Amygdala (tissue), 56 donors: Measurements from ENCODE around the gene ASPSCR1.

ENCODE experiments used
- DNase-seq, 56 donors: peaks; one replicate each; lab custom pipeline; 2025; lab: John Stamatoyannopoulos, UW

Gene ASPSCR1

GRCh38 chr17:82049521-82049971 lies 72.1 kb downstream of the ASPSCR1 start:
- DNase-seq, result no peak

DNA sequence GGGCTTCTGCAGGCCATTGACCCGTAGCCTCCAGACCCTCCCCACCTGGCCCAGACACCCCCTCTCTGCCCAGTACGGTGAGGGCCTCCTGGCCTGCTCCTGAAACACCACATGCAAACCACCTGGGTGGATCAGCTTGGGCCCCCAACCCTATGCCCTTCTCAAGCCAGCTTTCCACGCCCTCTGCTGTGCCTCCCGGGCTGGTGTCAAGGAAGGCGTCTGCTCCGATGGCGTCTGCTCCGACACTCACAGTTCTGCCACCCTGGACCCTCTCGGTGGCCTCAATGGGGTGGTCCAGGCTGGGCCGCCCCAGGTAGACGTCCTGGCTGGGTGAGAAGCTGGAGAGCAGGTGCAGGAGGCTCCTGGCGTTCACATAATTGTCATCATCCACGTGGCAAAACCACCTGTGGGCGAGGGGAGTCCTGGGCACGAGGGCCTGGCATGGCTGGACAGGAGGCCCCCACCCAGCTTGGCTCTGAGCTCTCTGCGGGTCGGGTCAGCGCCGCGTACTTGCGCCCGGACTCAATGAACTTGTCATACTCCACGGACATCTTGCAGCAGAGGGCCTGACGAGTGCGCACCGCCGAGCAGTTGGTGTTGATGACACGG lies 72.8 kb downstream of the ASPSCR1 start:
- no peak for DNase-seq

GRCh38 chr17:82050761-82051641 lies 73.6 kb downstream of the ASPSCR1 start:
- no peak for DNase-seq

DNA sequence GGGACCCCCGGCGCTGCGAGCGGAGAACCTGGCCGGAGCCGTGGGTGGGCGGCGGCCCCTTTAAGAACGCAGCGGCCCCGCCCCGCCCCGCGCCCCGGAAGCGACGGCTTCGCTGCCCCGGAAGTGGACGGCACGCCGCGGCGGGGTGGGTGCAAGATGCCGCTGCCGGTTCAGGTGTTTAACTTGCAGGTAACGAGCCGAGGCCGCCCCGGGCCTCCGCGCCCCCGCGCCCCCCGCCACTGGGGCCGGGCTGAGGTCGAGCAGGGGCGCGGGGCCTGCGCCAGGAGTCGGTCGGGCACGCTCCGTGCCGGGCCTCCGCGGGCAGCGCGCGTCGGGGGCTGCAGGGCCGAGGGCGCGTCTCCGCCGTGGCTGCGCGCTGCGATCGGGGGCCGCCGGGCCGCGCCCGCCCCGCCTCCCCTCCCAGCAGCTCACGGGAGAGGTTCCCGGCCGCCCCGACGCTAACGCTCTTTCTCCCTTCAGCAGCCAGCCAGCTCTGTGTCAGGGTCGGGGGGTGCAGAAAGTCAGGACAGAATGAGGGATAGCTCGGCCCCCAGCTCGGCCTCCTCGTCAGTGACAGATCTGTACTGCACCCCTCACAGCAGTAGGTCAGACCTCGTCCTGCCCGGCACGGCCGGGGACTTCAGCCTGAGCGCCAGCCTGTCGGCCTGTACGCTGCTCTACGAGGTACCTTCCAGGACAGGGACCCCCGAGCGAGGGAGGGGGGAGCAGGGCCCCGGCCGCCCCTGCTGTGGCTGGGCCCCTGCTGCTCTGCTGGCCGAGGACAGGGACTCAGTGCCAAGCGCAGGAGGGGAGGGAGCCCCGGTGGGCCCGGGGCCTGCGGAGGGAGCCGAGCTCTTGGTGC lies 74.6 kb downstream of the ASPSCR1 start, which contains the start of the genes GPS1 and RFNG:
TSS of gene GPS1 (plus strand) at position 123 of the 862 bp plus-strand sequence. CDS start at position 157, 34 bp downstream.
TSS of gene RFNG (minus strand) at position 36 of the 862 bp plus-strand sequence. CDS start 45 bp downstream, outside the sequence.
- peak in 50 of 56 donors; percentile 8 to 83 (median 52) for DNase-seq

- no peak for DNase-seq
Observed at GRCh38 chr17:82052638-82053059, 75.2 kb downstream of the ASPSCR1 start.

GRCh38 chr17:82053130-82053529 lies 75.7 kb downstream of the ASPSCR1 start:
- DNase-seq, result no peak

DNA sequence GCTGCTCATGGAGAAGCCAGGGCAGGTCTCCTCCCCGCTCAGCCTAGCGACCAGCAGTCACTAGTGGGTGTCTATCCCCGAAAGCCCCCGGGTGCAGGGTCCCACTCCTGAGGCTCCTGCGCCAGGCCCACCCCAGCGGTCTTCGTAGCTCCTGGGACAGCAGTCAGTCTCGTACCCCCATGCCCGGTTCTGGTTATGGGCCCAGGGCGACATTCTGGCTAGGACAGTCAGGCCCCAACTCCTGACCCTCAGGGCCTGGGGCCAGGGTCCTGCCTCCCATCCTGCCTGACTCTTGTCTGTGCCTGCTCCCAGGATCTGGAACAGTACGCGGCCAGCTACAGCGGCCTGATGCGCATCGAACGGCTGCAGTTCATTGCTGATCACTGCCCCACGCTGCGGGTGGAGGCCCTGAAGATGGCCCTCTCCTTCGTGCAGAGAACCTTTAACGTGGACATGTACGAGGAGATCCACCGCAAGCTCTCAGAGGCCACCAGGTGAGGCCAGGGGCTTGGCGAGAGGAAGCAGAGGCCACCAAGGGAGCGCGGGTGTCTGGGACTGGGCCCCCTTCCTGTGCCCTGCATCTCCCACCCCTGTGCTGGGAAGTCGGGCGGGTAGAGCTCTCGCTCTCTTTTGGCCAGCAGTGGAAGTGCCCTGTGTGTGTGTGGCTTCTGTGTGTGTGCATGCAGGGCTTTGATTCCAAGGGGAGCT lies 76.3 kb downstream of the ASPSCR1 start:
- no peak for DNase-seq

DNA sequence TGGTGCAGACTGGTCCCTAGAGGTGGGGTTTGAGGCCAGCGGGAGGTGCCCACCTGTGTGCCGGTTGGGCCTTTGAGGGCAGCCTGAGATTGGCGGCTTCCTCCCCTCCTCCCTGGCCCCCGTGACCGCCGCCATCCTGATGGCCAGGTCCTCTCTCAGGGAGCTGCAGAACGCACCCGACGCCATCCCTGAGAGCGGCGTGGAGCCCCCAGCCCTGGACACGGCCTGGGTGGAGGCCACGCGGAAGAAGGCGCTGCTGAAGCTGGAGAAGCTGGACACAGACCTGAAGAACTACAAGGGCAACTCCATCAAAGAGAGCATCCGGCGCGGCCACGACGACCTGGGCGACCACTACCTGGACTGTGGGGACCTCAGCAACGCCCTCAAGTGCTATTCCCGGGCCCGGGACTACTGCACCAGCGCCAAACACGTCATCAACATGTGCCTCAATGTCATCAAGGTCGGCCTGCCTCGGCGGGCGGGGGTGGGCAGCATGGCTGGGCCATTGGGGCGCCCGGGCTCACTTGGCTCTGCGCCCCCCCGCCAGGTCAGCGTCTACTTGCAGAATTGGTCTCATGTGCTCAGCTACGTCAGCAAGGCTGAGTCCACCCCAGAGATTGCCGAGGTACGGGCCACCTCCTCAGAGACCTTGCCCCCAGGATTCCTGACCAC lies 77.1 kb downstream of the ASPSCR1 start:
- no peak for DNase-seq

DNA sequence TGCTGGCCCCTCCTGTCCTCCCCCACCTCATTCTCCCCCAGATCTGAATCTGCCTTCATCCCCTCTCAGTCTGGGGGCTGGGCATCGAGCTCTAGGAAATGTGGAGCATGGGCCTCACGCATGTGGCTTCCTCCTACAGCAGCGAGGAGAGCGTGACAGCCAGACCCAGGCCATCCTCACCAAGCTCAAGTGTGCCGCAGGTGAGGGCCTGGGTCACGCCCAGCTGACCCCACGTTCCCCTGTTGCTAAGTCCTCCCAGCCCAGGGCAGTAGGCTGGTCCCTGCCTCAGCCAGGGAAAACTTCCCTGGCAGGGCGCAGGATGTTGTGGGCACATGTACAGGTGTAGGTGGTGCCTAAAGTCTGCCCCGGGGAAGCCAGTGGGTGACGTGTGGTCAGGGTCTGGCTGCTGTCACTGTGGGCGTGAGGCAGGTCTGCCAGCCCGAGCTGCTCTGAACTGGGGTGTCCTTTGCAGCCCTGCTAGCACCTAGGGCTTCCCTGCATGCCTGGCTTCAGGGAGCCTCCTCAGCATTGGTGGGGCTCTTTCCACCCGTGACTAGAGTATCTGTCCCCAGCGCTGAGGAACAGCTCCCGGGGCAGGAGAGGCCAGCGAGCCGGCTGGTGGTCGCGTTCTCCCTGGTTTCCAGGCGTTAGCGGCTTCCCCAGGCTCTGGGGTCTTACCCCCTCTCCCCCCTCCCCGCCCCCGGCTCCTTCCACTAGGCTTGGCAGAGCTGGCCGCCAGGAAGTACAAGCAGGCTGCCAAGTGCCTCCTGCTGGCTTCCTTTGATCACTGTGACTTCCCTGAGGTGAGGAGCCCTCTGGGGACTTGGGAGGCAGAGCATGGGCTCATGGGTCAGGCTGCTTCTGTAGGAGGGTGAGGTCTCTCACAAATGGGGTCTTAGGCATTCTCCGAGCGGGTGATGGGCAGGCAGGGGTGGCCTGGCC lies 77.9 kb downstream of the ASPSCR1 start:
- DNase-seq, result no peak

- no peak for DNase-seq
Observed at GRCh38 chr17:82055965-82056728, 78.7 kb downstream of the ASPSCR1 start.

GRCh38 chr17:82056729-82057621 lies 79.5 kb downstream of the ASPSCR1 start:
- no peak for DNase-seq

DNA sequence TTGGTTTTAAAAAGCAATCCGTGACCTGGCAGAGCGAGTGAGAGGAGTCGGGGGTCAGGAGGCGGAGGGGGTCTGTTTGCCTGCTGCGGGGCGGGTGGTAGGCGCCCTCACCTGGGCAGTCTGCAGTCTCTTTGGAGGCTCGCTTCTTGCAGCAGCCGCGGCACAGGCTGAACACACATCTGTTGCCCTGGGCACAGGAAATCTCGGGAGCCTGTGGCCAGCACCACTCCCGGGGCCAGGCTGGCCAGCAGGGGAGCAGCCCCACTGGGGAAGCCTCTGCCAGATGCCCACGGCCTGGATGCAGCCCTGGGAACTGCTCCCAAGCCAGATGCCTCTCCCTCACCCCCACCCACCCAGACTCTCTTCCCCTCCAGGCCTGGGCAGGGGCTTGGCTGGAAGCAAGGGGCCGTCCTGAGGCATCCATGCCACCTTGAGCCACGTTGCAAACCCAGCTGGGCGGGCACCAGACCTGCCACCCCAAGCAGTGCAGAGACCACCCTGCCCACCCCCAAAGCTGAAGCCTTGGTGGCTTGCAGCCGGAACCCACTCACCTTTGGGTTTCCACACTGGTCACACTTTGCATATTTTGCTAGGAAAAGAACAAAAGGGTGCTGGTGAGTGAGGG lies 80.9 kb downstream of the ASPSCR1 start:
- no peak for DNase-seq

- DNase-seq, result no peak
Observed at GRCh38 chr17:82058855-82059249, 81.4 kb downstream of the ASPSCR1 start.

DNA sequence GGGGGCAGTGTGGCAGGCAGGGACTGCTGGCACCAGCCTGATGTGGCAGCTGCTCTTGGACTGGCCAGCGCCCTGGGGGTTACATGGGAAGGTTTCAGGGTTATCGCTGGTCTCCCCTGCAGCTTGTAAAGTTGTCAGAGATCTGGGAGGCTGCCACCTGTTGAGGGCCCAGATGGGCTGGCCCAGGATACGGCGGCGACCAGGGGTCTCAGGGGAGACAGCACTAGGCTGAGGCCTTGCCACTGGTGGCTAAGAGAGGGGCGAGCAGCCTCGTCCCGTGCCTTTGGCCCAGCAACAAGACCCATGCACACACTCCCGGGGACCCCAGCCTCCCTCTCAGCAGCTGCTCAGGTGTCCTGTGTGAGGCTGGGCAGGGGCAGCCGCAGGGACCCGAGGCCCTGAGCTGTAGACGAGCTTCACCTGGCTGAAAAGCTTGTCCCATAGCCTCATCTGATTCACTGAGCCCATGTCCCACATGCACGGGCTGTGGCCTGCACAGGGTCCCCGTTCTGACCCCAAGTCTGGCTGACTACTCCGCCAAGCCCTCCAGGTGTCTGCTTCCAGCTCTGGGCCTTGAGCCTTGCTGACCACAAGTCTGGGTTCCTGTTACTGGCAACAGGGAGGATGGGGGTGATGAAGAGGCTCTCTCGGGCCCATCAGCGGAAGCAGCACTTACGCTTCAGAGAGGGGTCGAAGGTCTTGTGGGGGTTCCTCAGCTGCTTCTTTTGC lies 82.0 kb downstream of the ASPSCR1 start:
- DNase-seq, result no peak

DNA sequence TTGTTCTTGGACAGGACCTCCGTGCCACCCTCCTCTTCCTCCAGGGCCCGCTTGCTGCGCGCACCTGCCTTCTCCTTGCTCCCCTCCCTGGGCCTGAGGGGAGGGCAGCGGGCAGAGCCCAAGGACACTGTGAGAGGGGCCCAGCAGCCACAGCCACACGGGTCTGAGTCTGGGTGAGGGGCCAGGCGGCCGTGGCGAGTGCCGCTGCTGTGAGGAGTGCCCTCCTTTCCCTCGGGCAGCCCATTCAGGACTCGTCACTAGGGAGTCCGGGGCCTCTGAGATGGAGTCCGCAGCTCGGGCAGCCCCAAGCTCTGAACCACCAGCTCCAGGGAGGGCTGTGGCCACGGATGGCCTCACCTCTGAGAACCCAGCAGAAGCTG lies 82.6 kb downstream of the ASPSCR1 start:
- no peak for DNase-seq
